OCI-LY7 (cell line): ENCODE results near the gene GNE.

Experiments
- EZH2phosphoT487 ChIP-seq: fragments of 200-600 bp; sonication (generic); IDR thresholded peaks from 2 replicates; pipeline ENCODE4 v1.6.1; 2018; ENCODE audit warnings: low read depth, borderline replicate concordance, mild to moderate bottlenecking, mixed run types, antibody characterized with exemption, low read length, moderate library complexity, mixed read lengths
- TF ChIP-seq, protein P1 (sequence below): fragments of 200-600 bp; sonication (generic); conservative IDR thresholded peaks from 2 replicates; pipeline ENCODE4 v1.5.1; 2014; ENCODE audit warnings: mild to moderate bottlenecking, antibody characterized with exemption, low read length, moderate library complexity, mixed read lengths

DNA sequence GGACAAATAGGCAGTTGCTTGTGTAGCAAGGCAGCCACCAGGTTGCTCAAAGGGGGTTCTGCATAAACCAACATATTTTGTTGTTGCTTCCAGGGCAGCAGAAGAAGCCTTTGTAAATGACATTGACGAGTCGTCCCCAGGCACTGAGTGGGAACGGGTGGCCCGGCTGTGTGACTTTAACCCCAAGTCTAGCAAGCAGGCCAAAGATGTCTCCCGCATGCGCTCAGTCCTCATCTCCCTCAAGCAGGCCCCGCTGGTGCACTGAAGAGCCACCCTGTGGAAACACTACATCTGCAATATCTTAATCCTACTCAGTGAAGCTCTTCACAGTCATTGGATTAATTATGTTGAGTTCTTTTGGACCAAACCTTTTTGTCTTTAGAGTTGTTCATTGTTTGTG lies 46.7 kb downstream of the GNE start:
- no peak for TF ChIP-seq EZH2phosphoT487
- TF ChIP-seq, protein P1, sequence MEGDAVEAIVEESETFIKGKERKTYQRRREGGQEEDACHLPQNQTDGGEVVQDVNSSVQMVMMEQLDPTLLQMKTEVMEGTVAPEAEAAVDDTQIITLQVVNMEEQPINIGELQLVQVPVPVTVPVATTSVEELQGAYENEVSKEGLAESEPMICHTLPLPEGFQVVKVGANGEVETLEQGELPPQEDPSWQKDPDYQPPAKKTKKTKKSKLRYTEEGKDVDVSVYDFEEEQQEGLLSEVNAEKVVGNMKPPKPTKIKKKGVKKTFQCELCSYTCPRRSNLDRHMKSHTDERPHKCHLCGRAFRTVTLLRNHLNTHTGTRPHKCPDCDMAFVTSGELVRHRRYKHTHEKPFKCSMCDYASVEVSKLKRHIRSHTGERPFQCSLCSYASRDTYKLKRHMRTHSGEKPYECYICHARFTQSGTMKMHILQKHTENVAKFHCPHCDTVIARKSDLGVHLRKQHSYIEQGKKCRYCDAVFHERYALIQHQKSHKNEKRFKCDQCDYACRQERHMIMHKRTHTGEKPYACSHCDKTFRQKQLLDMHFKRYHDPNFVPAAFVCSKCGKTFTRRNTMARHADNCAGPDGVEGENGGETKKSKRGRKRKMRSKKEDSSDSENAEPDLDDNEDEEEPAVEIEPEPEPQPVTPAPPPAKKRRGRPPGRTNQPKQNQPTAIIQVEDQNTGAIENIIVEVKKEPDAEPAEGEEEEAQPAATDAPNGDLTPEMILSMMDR: no peak
